KOPT-K1 (cell line): Measurements from ENCODE around the gene GMPR2.

Experiments
- H3K27ac ChIP-seq: fragments of 200-600 bp; sonication (generic); 2 replicates; pipeline ENCODE4 v1.5.1; 2016; ENCODE audit warnings: antibody characterized with exemption, mild to moderate bottlenecking, low read depth, low read length; ENCODE audit not compliant: poor library complexity, severe bottlenecking
- H3K36me3 ChIP-seq: fragments of 200-600 bp; sonication (generic); 2 replicates; pipeline ENCODE4 v1.5.1; 2017; ENCODE audit warnings: antibody characterized with exemption, mild to moderate bottlenecking, low read length, moderate library complexity; ENCODE audit not compliant: insufficient read depth
- H3K9me3 ChIP-seq: fragments of 200-600 bp; sonication (generic); 2 replicates; pipeline ENCODE4 v1.5.1; 2017; ENCODE audit warnings: antibody characterized with exemption, low read length, mild to moderate bottlenecking; ENCODE audit not compliant: insufficient read depth, poor library complexity, severe bottlenecking

GMPR2 gene

GRCh38 chr14:24261969-24262327 is 29.2 kb downstream of the GMPR2 start:
- Histone ChIP-seq H3K27ac (no peak overlapping the region), H3K36me3 (peaks cover 11% of the 10 kb centered on the region; the same call in 1 of the 2 replicates), H3K9me3 (no peaks in the 10 kb centered on the region)

DNA sequence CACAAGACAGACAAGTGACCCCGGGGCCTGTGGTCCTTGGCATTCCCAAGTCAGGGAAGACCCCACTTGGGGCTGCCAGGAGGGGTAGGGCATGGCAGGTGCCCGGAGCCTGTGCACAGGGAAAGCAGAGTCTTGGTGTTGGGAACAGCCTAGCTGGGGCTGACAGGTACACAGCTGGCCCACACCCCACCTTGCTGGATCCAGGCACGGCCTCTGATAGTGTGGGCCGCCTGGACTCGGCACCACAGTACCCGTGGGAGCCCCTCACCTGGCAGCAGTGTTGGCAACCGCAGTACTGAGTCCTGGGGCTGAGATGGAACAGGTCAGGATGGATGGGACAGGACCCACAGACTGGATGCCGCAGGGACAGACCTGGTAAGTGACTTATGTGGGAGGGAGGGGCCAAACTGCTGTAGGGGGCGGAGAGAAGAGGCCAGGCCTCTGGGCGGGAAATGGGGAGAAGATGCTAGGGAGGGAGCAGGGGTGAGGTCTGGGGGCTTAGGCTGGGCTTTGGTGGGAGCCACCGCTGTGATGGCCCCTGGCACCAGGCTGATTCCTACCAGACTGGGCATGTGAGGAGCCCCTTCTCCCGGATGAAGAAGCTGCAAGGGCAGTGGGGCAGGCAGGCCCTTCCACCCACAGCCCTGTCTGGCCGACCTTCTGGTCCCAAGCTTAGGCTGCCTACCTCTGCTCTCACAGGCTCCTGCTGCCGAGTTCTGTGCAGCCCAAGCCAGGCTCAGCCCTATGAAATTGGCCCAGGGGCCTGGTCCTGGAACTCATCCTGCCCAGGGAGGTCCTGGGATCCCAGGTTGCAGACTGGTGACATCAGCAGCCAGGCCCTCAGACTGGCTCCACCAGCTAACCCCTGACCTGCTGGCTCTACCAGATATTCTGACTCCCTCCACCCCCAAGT is 30.3 kb downstream of the GMPR2 start, which contains the start of gene TGM1:
TSS of gene TGM1 (minus strand) at position 357 of the 913 bp plus-strand sequence. CDS start 825 bp downstream, outside the sequence.
- H3K27ac ChIP-seq = no peak within 1 kb of the TSS
- peaks cover 21% of the 10 kb centered on the region; the same call in 1 of the 2 replicates for H3K36me3 ChIP-seq

DNA sequence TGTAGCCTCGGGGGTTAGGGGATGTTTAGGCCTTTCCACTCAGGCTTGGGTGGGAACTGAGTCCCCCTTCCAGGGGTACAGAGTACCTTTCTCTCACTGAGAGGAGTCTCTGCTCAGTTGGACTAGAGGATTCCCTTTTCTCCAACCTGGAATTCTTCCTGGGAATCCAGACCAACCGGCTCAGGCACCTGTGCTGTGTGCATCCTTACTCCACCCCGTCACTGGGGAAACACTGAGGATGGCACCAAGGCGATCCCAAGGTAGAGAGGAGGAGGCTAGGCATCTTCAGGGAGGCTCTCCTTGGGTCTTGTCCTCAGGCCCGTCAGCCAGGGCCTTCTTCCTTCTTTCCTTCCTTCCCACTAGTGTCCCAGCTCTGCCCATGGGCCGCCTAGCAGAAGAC is 31.1 kb downstream of the GMPR2 start:
- Histone ChIP-seq H3K36me3 (peaks cover 21% of the 10 kb centered on the region; the same call in 1 of the 2 replicates), H3K27ac (no peak overlapping the region), H3K9me3 (no peaks in the 10 kb centered on the region)

More for the DNA sequence above, 30.3 kb downstream of the GMPR2 start, which contains the start of gene TGM1:
- H3K9me3 ChIP-seq = no peaks in the 10 kb centered on the region

DNA sequence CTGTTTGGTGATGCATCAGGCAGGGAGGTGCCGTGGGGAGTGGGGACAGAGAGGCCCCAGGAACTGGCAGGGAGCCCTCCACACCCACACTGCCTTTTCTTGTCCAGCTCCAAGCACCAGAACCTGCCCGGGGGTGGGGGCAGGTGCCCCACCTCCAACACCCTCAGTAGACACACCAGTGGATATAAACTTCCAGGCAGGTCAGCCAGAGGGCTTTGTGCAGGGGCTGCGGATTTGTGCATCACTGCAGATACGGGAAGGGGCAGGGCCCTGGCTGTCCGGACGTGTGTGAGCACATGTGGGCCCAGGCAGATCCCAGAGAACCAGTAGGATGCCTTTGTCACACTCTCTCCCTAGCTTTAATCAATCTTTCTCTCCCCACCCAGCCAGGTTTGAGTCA is 31.6 kb downstream of the GMPR2 start:
- Histone ChIP-seq H3K36me3 (peaks cover 21% of the 10 kb centered on the region; the same call in 1 of the 2 replicates), H3K27ac (no peak overlapping the region), H3K9me3 (no peaks in the 10 kb centered on the region)

DNA sequence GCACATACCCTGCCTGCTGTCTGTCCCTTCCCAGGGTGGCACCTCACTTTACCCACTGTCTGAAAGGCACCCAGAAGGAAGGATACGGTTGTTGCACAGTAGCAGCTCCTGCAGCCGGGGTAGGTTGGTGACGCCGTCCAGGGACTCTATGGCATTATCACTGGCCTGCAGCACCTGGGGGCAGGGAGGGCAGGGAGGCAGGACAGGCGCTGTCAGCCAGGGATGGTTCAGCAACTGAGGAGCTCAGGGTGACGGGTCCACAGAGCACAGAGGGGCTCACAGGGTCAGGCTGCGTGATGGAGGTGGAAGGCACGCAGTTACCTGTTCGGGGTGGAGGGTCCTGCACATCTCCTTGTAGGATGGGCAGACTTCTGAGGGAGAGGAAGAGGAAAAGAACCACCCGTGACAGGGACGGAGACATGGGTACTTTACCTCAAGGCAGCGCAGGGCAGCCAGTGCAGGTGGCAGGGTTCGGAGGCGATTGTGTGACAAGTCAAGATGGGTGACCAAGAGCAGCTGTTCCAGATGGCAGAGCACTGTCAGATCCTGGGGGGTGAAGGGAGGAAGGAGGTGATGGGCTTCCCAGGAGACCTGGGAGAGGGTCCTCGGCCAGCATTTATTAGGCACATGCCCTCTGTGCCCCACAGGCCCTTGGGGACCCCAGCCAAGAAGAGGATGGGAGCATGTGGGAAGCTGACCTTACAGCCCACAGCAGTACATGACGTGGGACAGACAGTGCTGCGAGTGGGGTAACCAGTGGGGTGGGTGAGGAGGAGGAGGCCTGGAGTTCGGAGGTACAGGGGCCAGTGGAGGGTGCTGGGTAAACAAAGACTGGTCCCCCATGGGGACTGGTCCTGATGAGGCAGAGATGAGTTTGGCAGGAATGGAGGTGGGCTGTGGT is 33.9 kb downstream of the GMPR2 start:
- H3K27ac ChIP-seq = no peak overlapping the region
- peaks cover 21% of the 10 kb centered on the region; the same call in 1 of the 2 replicates for H3K36me3 ChIP-seq
- H3K9me3 ChIP-seq = no peaks in the 10 kb centered on the region

GRCh38 chr14:24267516-24267915 is 34.8 kb downstream of the GMPR2 start:
- peaks cover 21% of the 10 kb centered on the region; the same call in 1 of the 2 replicates for H3K36me3 ChIP-seq
- H3K9me3 ChIP-seq = no peaks in the 10 kb centered on the region
- no peak overlapping the region for H3K27ac ChIP-seq

DNA sequence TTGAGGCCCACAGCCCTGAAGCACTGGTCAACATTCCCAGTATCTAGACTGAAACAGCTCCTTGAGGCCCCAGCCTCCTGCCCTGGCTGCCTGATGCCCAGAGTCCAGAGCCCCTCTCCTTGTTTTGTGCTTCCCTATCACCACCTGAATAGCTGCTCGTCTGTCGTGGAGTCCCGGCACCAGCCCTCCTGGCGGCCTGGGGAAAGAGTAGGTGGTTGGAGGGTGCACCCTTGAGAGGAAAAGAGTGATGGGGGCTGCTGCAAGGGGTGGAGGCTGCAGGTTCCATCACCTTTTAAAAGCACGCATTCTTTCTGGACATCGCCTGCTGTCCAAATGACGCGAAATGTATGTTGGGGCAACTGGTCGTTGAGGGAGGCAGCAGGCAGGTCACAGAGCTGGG is 35.5 kb downstream of the GMPR2 start:
- Histone ChIP-seq H3K36me3 (peaks cover 21% of the 10 kb centered on the region; the same call in 1 of the 2 replicates), H3K27ac (no peak overlapping the region), H3K9me3 (no peaks in the 10 kb centered on the region)

DNA sequence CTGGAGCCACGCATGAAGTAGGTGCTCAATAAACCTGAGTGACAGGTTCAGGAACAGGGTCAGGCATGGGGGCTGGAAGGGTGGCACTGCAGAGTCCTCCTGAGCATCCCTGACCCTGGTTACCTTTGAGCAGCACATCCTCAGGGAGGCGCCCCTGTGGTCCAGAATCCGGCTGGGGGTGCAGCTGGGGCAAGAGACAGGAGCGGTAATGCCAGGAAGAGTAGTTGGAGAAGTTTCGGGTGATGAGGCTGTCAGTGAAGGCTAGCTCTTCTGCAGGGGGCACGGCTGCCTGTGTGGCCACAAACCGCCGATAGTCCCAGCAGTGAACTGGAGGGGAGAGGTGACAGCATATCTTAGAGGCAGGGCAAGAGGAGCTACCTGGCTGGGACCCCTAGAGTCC is 36.6 kb downstream of the GMPR2 start:
- Histone ChIP-seq H3K27ac (no peak overlapping the region), H3K9me3 (no peaks in the 10 kb centered on the region), H3K36me3 (peaks cover 21% of the 10 kb centered on the region; the same call in 1 of the 2 replicates)

DNA sequence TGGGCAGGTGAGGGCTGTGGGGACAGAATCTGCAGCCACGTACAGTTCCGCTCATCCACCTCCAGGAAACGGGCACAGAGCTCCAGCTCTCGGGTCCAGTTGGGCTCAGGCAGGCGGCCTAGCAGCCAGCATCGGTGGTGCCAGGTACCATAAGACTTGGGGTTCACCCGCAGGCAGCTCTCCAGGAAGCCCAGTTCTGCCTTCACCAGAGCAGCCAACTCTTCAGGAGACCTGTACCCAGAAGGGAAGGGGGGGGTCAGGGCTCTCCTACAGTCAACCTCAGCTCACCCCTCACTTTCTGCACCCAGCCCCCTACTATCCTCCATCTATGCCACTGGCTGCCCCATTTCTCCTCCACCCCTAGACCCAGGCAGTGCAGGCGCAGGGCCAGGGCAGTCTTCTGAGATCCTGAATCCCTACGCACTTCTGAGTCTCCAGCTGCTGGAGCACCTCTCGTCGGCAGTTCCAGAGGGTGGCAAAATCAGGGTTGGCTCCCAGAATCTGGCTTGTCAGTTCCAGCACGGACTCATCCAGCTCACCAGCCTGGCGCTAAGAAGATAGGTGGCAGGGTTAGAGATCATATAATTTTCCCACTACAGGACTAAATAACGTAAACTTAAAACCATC is 37.3 kb downstream of the GMPR2 start:
- no peaks in the 10 kb centered on the region for H3K9me3 ChIP-seq
- no peak overlapping the region for H3K27ac ChIP-seq
- H3K36me3 ChIP-seq = peaks cover 21% of the 10 kb centered on the region; the same call in 1 of the 2 replicates

DNA sequence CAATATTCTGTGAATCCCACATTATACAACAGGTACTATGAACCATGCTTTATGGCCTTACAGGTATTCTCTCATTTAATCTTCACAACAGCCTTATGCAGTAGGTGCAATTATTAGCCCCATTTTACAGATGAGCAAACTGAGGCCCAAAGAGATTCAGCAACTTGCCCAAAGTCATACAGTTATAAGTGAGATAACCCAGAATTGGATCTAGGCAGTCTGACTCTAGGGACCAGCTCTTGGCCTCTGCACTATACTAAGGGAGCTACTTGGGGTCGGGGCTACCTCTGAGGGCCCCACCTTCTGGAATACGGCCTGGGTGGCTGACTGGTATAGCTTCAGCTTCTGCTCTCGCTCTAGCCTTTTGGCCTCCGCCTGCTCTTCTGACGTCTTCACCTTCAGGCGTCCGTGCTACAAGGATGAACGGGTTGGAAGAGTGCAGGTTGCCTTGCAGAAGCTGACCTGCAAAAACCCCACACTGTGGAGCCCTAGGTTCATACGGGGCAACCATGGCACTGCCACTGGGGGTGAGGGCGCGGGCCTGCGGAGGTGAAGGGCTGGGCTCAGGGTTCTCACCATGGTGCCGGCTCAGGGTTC is 37.9 kb downstream of the GMPR2 start:
- H3K27ac ChIP-seq = peak overlapping the region; percentile 77
- H3K36me3 ChIP-seq = peaks cover 21% of the 10 kb centered on the region; the same call in 1 of the 2 replicates

GRCh38 chr14:24271134-24271833 is 38.6 kb downstream of the GMPR2 start, which contains the start of gene RABGGTA:
RABGGTA (minus strand) TSS chr14:24271597; CDS start chr14:24271115, 482 bp downstream.
- no peaks in the 10 kb centered on the region for H3K9me3 ChIP-seq
- peaks cover 16% of the 10 kb centered on the region; the same call in 1 of the 2 replicates for H3K36me3 ChIP-seq
- H3K27ac ChIP-seq = peak within 1 kb of the TSS; percentile 77

More for the DNA sequence above, 37.9 kb downstream of the GMPR2 start:
- no peaks in the 10 kb centered on the region for H3K9me3 ChIP-seq

GRCh38 chr14:24271834-24272263 is 39.1 kb downstream of the GMPR2 start:
- Histone ChIP-seq H3K27ac (peak overlapping the region; percentile 77), H3K9me3 (no peaks in the 10 kb centered on the region), H3K36me3 (peaks cover 10% of the 10 kb centered on the region; the same call in 1 of the 2 replicates)

- Histone ChIP-seq H3K9me3 (no peaks in the 10 kb centered on the region), H3K36me3 (peaks cover 4% of the 10 kb centered on the region; the same call in 1 of the 2 replicates), H3K27ac (no peak overlapping the region)
These were observed 39.7 kb downstream of the GMPR2 start for GRCh38 chr14:24272467-24272866.
